IPS-18c (cell line): Measurements from ENCODE around the gene ZNF771.

ENCODE experiments used
- H3K4me3 ChIP-seq: 2 replicates; pipeline ENCODE4 v1.7.0; 2013; ENCODE audit warnings: low read depth, mild to moderate bottlenecking, low read length, moderate library complexity; ENCODE audit not compliant: insufficient read depth
- H3K9me3 ChIP-seq: one replicate; pipeline ENCODE4 v1.6.1; 2013; ENCODE audit warnings: mild to moderate bottlenecking, low read length, moderate library complexity; ENCODE audit not compliant: control insufficient read depth, insufficient read depth

ZNF771 gene

GRCh38 chr16:30407102-30407803, at the start of gene ZNF771:
ZNF771 (plus strand) TSS chr16:30407606; CDS start chr16:30408054, 448 bp downstream.
- no peaks in the 10 kb centered on the region for H3K9me3 ChIP-seq
- peak within 1 kb of the TSS; percentile 80 for H3K4me3 ChIP-seq

- no peaks in the 10 kb centered on the region for H3K9me3 ChIP-seq
These were observed 49.5 kb upstream of the ZNF771 start for GRCh38 chr16:30357715-30358576.

GRCh38 chr16:30358577-30358936, 48.8 kb upstream of the ZNF771 start:
- no peaks in the 10 kb centered on the region for H3K9me3 ChIP-seq
- H3K4me3 ChIP-seq, result no peak overlapping the region

More at GRCh38 chr16:30357715-30358576, 49.5 kb upstream of the ZNF771 start:
- H3K4me3 ChIP-seq, result no peak overlapping the region

- Histone ChIP-seq H3K9me3 (no peaks in the 10 kb centered on the region), H3K4me3 (no peak overlapping the region)
These were observed 48.2 kb upstream of the ZNF771 start for GRCh38 chr16:30358990-30359870.

GRCh38 chr16:30359871-30360170, 47.6 kb upstream of the ZNF771 start:
- Histone ChIP-seq H3K4me3 (no peak overlapping the region), H3K9me3 (no peaks in the 10 kb centered on the region)

GRCh38 chr16:30361180-30361579, 46.2 kb upstream of the ZNF771 start:
- H3K4me3 ChIP-seq, result no peak overlapping the region
- H3K9me3 ChIP-seq, result no peaks in the 10 kb centered on the region

- no peaks in the 10 kb centered on the region for H3K9me3 ChIP-seq
- H3K4me3 ChIP-seq, result no peak overlapping the region
These were observed 42.2 kb upstream of the ZNF771 start for GRCh38 chr16:30365200-30365599.

GRCh38 chr16:30366511-30366910, 40.9 kb upstream of the ZNF771 start:
- Histone ChIP-seq H3K4me3 (no peak overlapping the region), H3K9me3 (no peaks in the 10 kb centered on the region)

GRCh38 chr16:30367349-30368009, 39.9 kb upstream of the ZNF771 start:
- Histone ChIP-seq H3K9me3 (no peaks in the 10 kb centered on the region), H3K4me3 (peak overlapping the region; percentile 15; the same call in 1 of the 2 replicates)

GRCh38 chr16:30368122-30368791, 39.1 kb upstream of the ZNF771 start:
- H3K4me3 ChIP-seq, result peak overlapping the region; percentile 38
- no peaks in the 10 kb centered on the region for H3K9me3 ChIP-seq

GRCh38 chr16:30368792-30369090, 38.7 kb upstream of the ZNF771 start:
- peak overlapping the region; percentile 72; the same call in 1 of the 2 replicates for H3K4me3 ChIP-seq
- no peaks in the 10 kb centered on the region for H3K9me3 ChIP-seq

- peak overlapping the region; percentile 72 for H3K4me3 ChIP-seq
- no peaks in the 10 kb centered on the region for H3K9me3 ChIP-seq
These were observed 38.1 kb upstream of the ZNF771 start for GRCh38 chr16:30369091-30369937.

- peak overlapping the region; percentile 72 for H3K4me3 ChIP-seq
- no peaks in the 10 kb centered on the region for H3K9me3 ChIP-seq
These were observed 37.4 kb upstream of the ZNF771 start for GRCh38 chr16:30369938-30370455.

GRCh38 chr16:30370456-30371247, 36.8 kb upstream of the ZNF771 start, which contains the start of gene TBC1D10B:
TBC1D10B (minus strand) TSS chr16:30370494; CDS start chr16:30370183, 311 bp downstream.
- Histone ChIP-seq H3K4me3 (peak within 1 kb of the TSS; percentile 72), H3K9me3 (no peaks in the 10 kb centered on the region)

GRCh38 chr16:30371248-30371816, 36.1 kb upstream of the ZNF771 start:
- Histone ChIP-seq H3K4me3 (peak overlapping the region; percentile 35), H3K9me3 (no peaks in the 10 kb centered on the region)
